HEK293 (cell line): ENCODE measurements around the gene KRTAP26-1.

Experiments
- GFI1B ChIP-seq: fragments of 450-650 bp; formaldehyde crosslinking; IDR thresholded peaks from 2 replicates; pipeline ENCODE4 v1.5.1; 2016; ENCODE audit warnings: missing biosample characterization, missing genetic modification characterization
- PRDM1 ChIP-seq: fragments of 450-650 bp; formaldehyde crosslinking; IDR thresholded peaks from 2 replicates; pipeline ENCODE4; 2016; ENCODE audit warnings: missing biosample characterization, missing genetic modification characterization
- ZBTB26 ChIP-seq: fragments of 450-650 bp; formaldehyde crosslinking; optimal IDR thresholded peaks from 2 replicates; pipeline ENCODE3; 2016; ENCODE audit warnings: missing biosample characterization, mild to moderate bottlenecking, missing genetic modification characterization
- ZBTB44 ChIP-seq: fragments of 450-650 bp; IDR thresholded peaks from 2 replicates; pipeline ENCODE4 v1.5.1; 2018; ENCODE audit warnings: missing biosample characterization, mild to moderate bottlenecking, missing genetic modification characterization
- ZNF19 ChIP-seq: fragments of 450-650 bp; formaldehyde crosslinking; IDR thresholded peaks from 2 replicates; pipeline ENCODE4; 2016; ENCODE audit warnings: missing biosample characterization, missing genetic modification characterization, low read depth
- ZNF426 ChIP-seq: fragments of 450-650 bp; formaldehyde crosslinking; IDR thresholded peaks from 2 replicates; pipeline ENCODE4 v1.5.1; 2017; ENCODE audit warnings: missing biosample characterization, missing genetic modification characterization, mild to moderate bottlenecking, inconsistent platforms, moderate library complexity
- ZNF558 ChIP-seq: fragments of 450-650 bp; formaldehyde crosslinking; IDR thresholded peaks from 2 replicates; pipeline ENCODE4 v1.5.1; 2016; ENCODE audit warnings: missing biosample characterization, missing genetic modification characterization
- ZNF76 ChIP-seq: fragments of 450-650 bp; formaldehyde crosslinking; IDR thresholded peaks from 2 replicates; pipeline ENCODE4; 2016; ENCODE audit warnings: low read depth, missing biosample characterization, missing genetic modification characterization, borderline replicate concordance
- ZSCAN4 ChIP-seq: fragments of 450-650 bp; formaldehyde crosslinking; IDR thresholded peaks from 2 replicates; pipeline ENCODE4 v1.5.1; 2017; ENCODE audit warnings: missing biosample characterization, missing genetic modification characterization
- ZSCAN5A ChIP-seq: fragments of 450-650 bp; formaldehyde crosslinking; IDR thresholded peaks from 2 replicates; pipeline ENCODE4 v1.5.1; 2016; ENCODE audit warnings: missing biosample characterization, missing genetic modification characterization

KRTAP26-1 gene

GRCh38 chr21:30269803-30270530 lies 50.1 kb downstream of the KRTAP26-1 start (continued):
- TF ChIP-seq ZBTB44 (tag by site-specific recombination) (no peak), ZNF19 (no peak), GFI1B (tag by site-specific recombination) (no peak), ZSCAN4 (tag by site-specific recombination) (no peak), ZNF558 (tag by site-specific recombination) (no peak), ZBTB26 (tag by site-specific recombination) (no peak), PRDM1 (tag by site-specific recombination) (no peak), ZNF76 (tag by site-specific recombination) (no peak), ZSCAN5A (tag by site-specific recombination) (no peak), ZNF426 (no peak)
